T-cell (primary cell): ENCODE measurements around the gene BTN2A1. TPM values are rescaled to one million over a fixed set of nuclear protein-coding genes. Genes with fewer than 3 reads are reported as not detected.

Source experiments
- ATAC-seq, 4 experiments: fragments of 200-7000 bp in 3 of 4; fragments of 150-1000 bp in 1 of 4; cut with Tn5 transposase; replicated peaks in 1 of 4; 1 replicate in 3 of 4; 2 replicates in 1 of 4; pipeline ENCODE4 v1.10.0; 2021; ENCODE audit warnings: moderate library complexity in 3 of 4, mild to moderate bottlenecking in 2 of 4, moderate number of reproducible peaks in 1 of 4
- CTCF ChIA-PET, 2 donors: fragments of 300-600 bp; sonication (Branson Sonifier 250); formaldehyde crosslinking; loops; one replicate each; lab custom pipeline; 2022; ENCODE audit warnings: antibody characterized with exemption in 2 of 2; lab: Charles Lee
- POLR2A ChIA-PET, 2 donors: fragments of 300-600 bp; sonication (Branson Sonifier 250); formaldehyde crosslinking; loops; one replicate each; lab custom pipeline; 2022; ENCODE audit warnings: antibody characterized with exemption in 2 of 2; lab: Charles Lee
- DNase-seq, 35 experiments: peaks; one replicate each; pipeline versions ENCODE4 v3.0.0 to v3.0.0-alpha.2; 2013 to 2023
- H3K27ac ChIP-seq: one replicate; pipeline ENCODE4 v1.5.1; 2013; ENCODE audit warnings: low read length
- H3K27me3 ChIP-seq, 2 experiments: replicated peaks in 1 of 2; 1 replicate in 1 of 2; 2 replicates in 1 of 2; pipeline versions ENCODE4 v1.6.1 to v1.7.0; 2013; ENCODE audit warnings: low read length in 1 of 2, mixed read lengths in 1 of 2; ENCODE audit not compliant: control insufficient read depth in 2 of 2, insufficient read depth in 2 of 2; ENCODE audit errors: extremely low read depth in 1 of 2
- H3K36me3 ChIP-seq, 2 donors: 1 replicate in 1 of 2; 2 replicates in 1 of 2; pipeline versions ENCODE4 v1.6.1 to v1.7.0; 2013; ENCODE audit warnings: low read length in 1 of 2; ENCODE audit not compliant: control insufficient read depth in 2 of 2, insufficient read depth in 1 of 2; ENCODE audit errors: extremely low read depth in 1 of 2
- H3K4me1 ChIP-seq, 2 experiments: 1 replicate in 1 of 2; 2 replicates in 1 of 2; pipeline versions ENCODE4 v1.6.1 to v1.7.0; 2013; ENCODE audit warnings: low read length in 2 of 2, mixed read lengths in 1 of 2; ENCODE audit not compliant: insufficient read depth in 2 of 2, control insufficient read depth in 1 of 2; ENCODE audit errors: extremely low read depth in 1 of 2
- H3K4me3 ChIP-seq, 2 donors: 1 replicate in 1 of 2; 2 replicates in 1 of 2; pipeline versions ENCODE4 v1.5.1 to v1.7.0; 2013; ENCODE audit warnings: mild to moderate bottlenecking in 2 of 2, low read length in 1 of 2, moderate library complexity in 1 of 2; ENCODE audit not compliant: control insufficient read depth in 1 of 2; ENCODE audit errors: extremely low read depth in 1 of 2
- H3K9me3 ChIP-seq: 2 replicates; pipeline ENCODE4 v1.7.0; 2013
- H3K27ac Mint-ChIP-seq, 2 donors: one replicate each; pipeline ENCODE4 v1.8.0; 2020 to 2021; ENCODE audit warnings: mild to moderate bottlenecking in 2 of 2, mixed read lengths in 2 of 2
- H3K27me3 Mint-ChIP-seq, 2 donors: one replicate each; pipeline ENCODE4 v1.8.0; 2021 to 2022; ENCODE audit warnings: mixed read lengths in 2 of 2
- H3K36me3 Mint-ChIP-seq: one replicate; pipeline ENCODE4 v1.8.0; 2021; ENCODE audit warnings: mixed read lengths
- H3K4me1 Mint-ChIP-seq, 3 donors: one replicate each; pipeline ENCODE4 v1.8.0; 2020 to 2022; ENCODE audit warnings: mixed read lengths in 3 of 3, mild to moderate bottlenecking in 1 of 3
- H3K4me3 Mint-ChIP-seq, 3 donors: one replicate each; pipeline ENCODE4 v1.8.0; 2020 to 2022; ENCODE audit warnings: mild to moderate bottlenecking in 3 of 3, mixed read lengths in 3 of 3, moderate library complexity in 3 of 3
- H3K9me3 Mint-ChIP-seq, 3 donors: one replicate each; pipeline ENCODE4 v1.8.0; 2020 to 2022; ENCODE audit warnings: mixed read lengths in 3 of 3
- WGBS: methylation state at CpG from one replicate; pipeline ENCODE4 v1.1.5; 2013; ENCODE audit warnings: missing lambda C conversion rate; ENCODE audit not compliant: insufficient coverage; 5-methylcytosine and 5-hydroxymethylcytosine counted together
- total RNA-seq, 35 experiments: library from RNA in 6 of 35; stranded (reverse) in 6 of 35; fragments of 120-200 nt in 1 of 35; gene quantifications; one replicate each; pipeline versions ENCODE4 v1.2.1 to v1.2.4 and lab custom pipeline; 2013 to 2026

BTN2A1 gene
- total RNA-seq, 5 donors from 2014 or later (not counting 1 experiment from before 2014, with no cell fraction given), result 36.1 to 53.4 (median 47.9) TPM

- H3K27me3 Mint-ChIP-seq, result no peaks in the 10 kb centered on the region
- peaks cover 33% of the 10 kb centered on the region for H3K36me3 Mint-ChIP-seq
- Histone ChIP-seq H3K27ac (no peak overlapping the region), H3K36me3 (peaks cover 13 to 35% of the 10 kb centered on the region in 2 donors), H3K9me3 (no peaks in the 10 kb centered on the region), H3K4me3 (no peak overlapping the region), H3K27me3 (no peaks in the 10 kb centered on the region), H3K4me1 (peaks cover 14 to 20% of the 10 kb centered on the region in 2 experiments)
- ChIA-PET POLR2A (no interaction called here), CTCF (interaction anchor here (0.6 kb wide), 3 partner anchors 23 to 101 kb away, joined by 3 to 12 read pairs (median 4); no protein-coding TSS in a partner anchor)
- peak overlapping the region; percentile 26 to 37 for H3K27ac Mint-ChIP-seq
- peaks cover 40 to 48% (median 41%) of the 10 kb centered on the region in 3 donors for H3K4me1 Mint-ChIP-seq
- H3K9me3 Mint-ChIP-seq, result peaks cover 6 to 9% (median 7%) of the 10 kb centered on the region in 3 donors
- no peak overlapping the region for H3K4me3 Mint-ChIP-seq
- no peak for ATAC-seq
- 92% methylated on average over 2 of the region's 4 CpGs for WGBS
- no peak for DNase-seq
Measured at GRCh38 chr6:26470643-26471042, 12.9 kb downstream of the BTN2A1 start.

GRCh38 chr6:26471970-26472369 is 14.2 kb downstream of the BTN2A1 start:
- peaks cover 6 to 9% (median 7%) of the 10 kb centered on the region in 3 donors for H3K9me3 Mint-ChIP-seq
- ChIA-PET POLR2A (no interaction called here), CTCF (interaction anchor here in 1 of 2 donors (0.5 kb wide), 2 partner anchors 100 to 1349 kb away, joined by 3 read pairs; no protein-coding TSS in a partner anchor)
- no peak overlapping the region for H3K4me3 ChIP-seq
- H3K27me3 Mint-ChIP-seq, result no peaks in the 10 kb centered on the region
- no peak for ATAC-seq
- H3K27me3 ChIP-seq, result no peaks in the 10 kb centered on the region
- peaks cover 6 to 22% of the 10 kb centered on the region in 2 donors for H3K36me3 ChIP-seq
- peak overlapping the region; percentile 90 for H3K27ac ChIP-seq
- H3K36me3 Mint-ChIP-seq, result peaks cover 21% of the 10 kb centered on the region
- H3K4me1 Mint-ChIP-seq, result peaks cover 52 to 56% (median 54%) of the 10 kb centered on the region in 3 donors
- H3K9me3 ChIP-seq, result no peaks in the 10 kb centered on the region
- DNase-seq, result no peak
- peaks cover 25 to 32% of the 10 kb centered on the region in 2 experiments for H3K4me1 ChIP-seq
- no peak overlapping the region for H3K4me3 Mint-ChIP-seq
- H3K27ac Mint-ChIP-seq, result peak overlapping the region; percentile 70 to 100

GRCh38 chr6:26472549-26473290 is 15.0 kb downstream of the BTN2A1 start:
- Mint-ChIP-seq H3K27me3 (no peaks in the 10 kb centered on the region), H3K9me3 (peaks cover 6 to 9% (median 7%) of the 10 kb centered on the region in 3 donors), H3K36me3 (peaks cover 14% of the 10 kb centered on the region), H3K4me1 (peaks cover 58 to 60% (median 60%) of the 10 kb centered on the region in 3 donors), H3K27ac (peak overlapping the region; percentile 100), H3K4me3 (peak overlapping the region; percentile 88 to 99 (median 97))
- no peak overlapping the region for H3K4me3 ChIP-seq
- H3K27me3 ChIP-seq, result no peaks in the 10 kb centered on the region
- CTCF ChIA-PET, result interaction anchor here in 1 of 2 donors (0.5 kb wide), 1 partner anchor 1348 kb away, joined by 3 read pairs; no protein-coding TSS in a partner anchor
- POLR2A ChIA-PET, result interaction anchor here in 1 of 2 donors (1.6 to 1.8 kb wide), 3 partner anchors 65 to 1400 kb away, joined by 5 to 13 read pairs (median 9); partner anchors contain the start of gene HMGN4
- peak overlapping the region; percentile 90 for H3K27ac ChIP-seq
- 100% methylated on average over 2 of the region's 4 CpGs for WGBS
- H3K4me1 ChIP-seq, result peaks cover 25 to 39% of the 10 kb centered on the region in 2 experiments
- peak in 2 of 35 experiments; percentile 14 to 42 for DNase-seq
- peaks cover 5 to 15% of the 10 kb centered on the region in 2 donors for H3K36me3 ChIP-seq
- ATAC-seq, result no peak
- H3K9me3 ChIP-seq, result no peaks in the 10 kb centered on the region

GRCh38 chr6:26473429-26473757 is 15.6 kb downstream of the BTN2A1 start:
- Histone ChIP-seq H3K27ac (peak overlapping the region; percentile 90), H3K36me3 (peaks cover 3 to 9% of the 10 kb centered on the region in 2 donors), H3K9me3 (no peaks in the 10 kb centered on the region), H3K4me3 (peak overlapping the region; percentile 44 to 52), H3K27me3 (no peaks in the 10 kb centered on the region), H3K4me1 (peaks cover 25 to 43% of the 10 kb centered on the region in 2 experiments)
- WGBS, result no CpG with 5 or more reads among the region's 1 CpG
- ChIA-PET CTCF (interaction anchor here in 1 of 2 donors (1.0 to 1.9 kb wide), 8 partner anchors 21 to 257 kb away, joined by 3 to 9 read pairs (median 5); a partner anchor contains a TSS), POLR2A (interaction anchor here (1.0 to 1.8 kb wide), 12 partner anchors 21 to 1399 kb away, joined by 3 to 13 read pairs (median 4); partner anchors contain the start of gene HMGN4 (in 1 of the 2))
- H3K9me3 Mint-ChIP-seq, result peaks cover 6 to 9% (median 7%) of the 10 kb centered on the region in 3 donors
- peaks cover 8% of the 10 kb centered on the region for H3K36me3 Mint-ChIP-seq
- peak overlapping the region; percentile 100 for H3K27ac Mint-ChIP-seq
- H3K27me3 Mint-ChIP-seq, result no peaks in the 10 kb centered on the region
- peaks cover 63 to 66% (median 64%) of the 10 kb centered on the region in 3 donors for H3K4me1 Mint-ChIP-seq
- ATAC-seq (peak in 1 of 4 experiments; percentile 1), DNase-seq (no peak)
- H3K4me3 Mint-ChIP-seq, result peak overlapping the region; percentile 88 to 99 (median 97)

GRCh38 chr6:26473758-26474438 is 16.1 kb downstream of the BTN2A1 start:
- peaks cover 3 to 4% of the 10 kb centered on the region in 2 donors for H3K36me3 ChIP-seq
- 0% methylated on average over 3 of the region's 12 CpGs for WGBS
- H3K27me3 Mint-ChIP-seq, result no peaks in the 10 kb centered on the region
- peak; percentile 50 to 93 (median 81) for DNase-seq
- no peaks in the 10 kb centered on the region for H3K27me3 ChIP-seq
- peak overlapping the region; percentile 88 to 99 (median 97) for H3K4me3 Mint-ChIP-seq
- ChIA-PET CTCF (interaction anchor here in 1 of 2 donors (0.5 to 1.9 kb wide), 22 partner anchors 11 to 382 kb away, joined by 3 to 9 read pairs (median 4); partner anchors contain the start of gene HMGN4), POLR2A (interaction anchor here (0.5 to 1.8 kb wide), 24 partner anchors 12 to 1539 kb away, joined by 3 to 13 read pairs (median 4); partner anchors contain the start of gene HMGN4 (in 1 of the 2))
- peaks cover 25 to 43% of the 10 kb centered on the region in 2 experiments for H3K4me1 ChIP-seq
- peak overlapping the region; percentile 100 for H3K27ac Mint-ChIP-seq
- H3K9me3 ChIP-seq, result no peaks in the 10 kb centered on the region
- peak overlapping the region; percentile 44 to 52 for H3K4me3 ChIP-seq
- H3K9me3 Mint-ChIP-seq, result peaks cover 6 to 9% (median 7%) of the 10 kb centered on the region in 3 donors
- H3K27ac ChIP-seq, result peak overlapping the region; percentile 90
- peaks cover 63 to 66% (median 65%) of the 10 kb centered on the region in 3 donors for H3K4me1 Mint-ChIP-seq
- ATAC-seq, result peak; percentile 95 to 96 (median 96)
- peaks cover 3% of the 10 kb centered on the region for H3K36me3 Mint-ChIP-seq
